HG03439 (cell line): ENCODE measurements around the gene TCAIM.
A peak's percentile ranks its signal among the peaks of the same experiment; 100 is the strongest.
"Not testable (repeated sequence)": the region's sequence is repeated elsewhere in the genome, so short reads cannot be mapped to it uniquely, and the experiment has no call there.

Source experiments
- ATAC-seq: cut with Tn5 transposase; IDR thresholded peaks from one replicate; pipeline ENCODE4 v1.9.1; 2021; ENCODE audit warnings: mild to moderate bottlenecking, moderate library complexity; ENCODE audit not compliant: unreplicated experiment

Gene TCAIM

GRCh38 chr3:44414517-44415090 lies 76.0 kb downstream of the TCAIM start:
- ATAC-seq = no peak

DNA sequence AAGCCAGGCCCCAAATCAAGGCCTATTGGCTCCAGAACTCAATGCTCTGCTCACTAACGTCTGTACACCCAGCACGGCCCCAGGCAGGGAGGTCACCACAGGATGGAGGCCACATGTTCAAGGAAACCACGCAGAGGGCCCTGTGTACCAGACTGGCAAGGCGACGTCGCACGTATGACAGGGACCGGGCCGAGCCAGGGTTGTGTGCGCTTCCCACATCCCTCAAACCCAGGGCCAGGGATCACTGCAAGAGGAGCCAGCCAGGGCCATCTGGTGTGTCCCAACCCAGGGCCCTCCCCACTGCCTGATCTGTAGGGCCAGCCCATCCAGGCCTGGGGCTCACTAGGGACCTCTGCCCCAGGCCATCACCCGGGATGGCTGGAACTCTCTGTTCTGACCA lies 76.9 kb downstream of the TCAIM start:
- ATAC-seq = no peak

DNA sequence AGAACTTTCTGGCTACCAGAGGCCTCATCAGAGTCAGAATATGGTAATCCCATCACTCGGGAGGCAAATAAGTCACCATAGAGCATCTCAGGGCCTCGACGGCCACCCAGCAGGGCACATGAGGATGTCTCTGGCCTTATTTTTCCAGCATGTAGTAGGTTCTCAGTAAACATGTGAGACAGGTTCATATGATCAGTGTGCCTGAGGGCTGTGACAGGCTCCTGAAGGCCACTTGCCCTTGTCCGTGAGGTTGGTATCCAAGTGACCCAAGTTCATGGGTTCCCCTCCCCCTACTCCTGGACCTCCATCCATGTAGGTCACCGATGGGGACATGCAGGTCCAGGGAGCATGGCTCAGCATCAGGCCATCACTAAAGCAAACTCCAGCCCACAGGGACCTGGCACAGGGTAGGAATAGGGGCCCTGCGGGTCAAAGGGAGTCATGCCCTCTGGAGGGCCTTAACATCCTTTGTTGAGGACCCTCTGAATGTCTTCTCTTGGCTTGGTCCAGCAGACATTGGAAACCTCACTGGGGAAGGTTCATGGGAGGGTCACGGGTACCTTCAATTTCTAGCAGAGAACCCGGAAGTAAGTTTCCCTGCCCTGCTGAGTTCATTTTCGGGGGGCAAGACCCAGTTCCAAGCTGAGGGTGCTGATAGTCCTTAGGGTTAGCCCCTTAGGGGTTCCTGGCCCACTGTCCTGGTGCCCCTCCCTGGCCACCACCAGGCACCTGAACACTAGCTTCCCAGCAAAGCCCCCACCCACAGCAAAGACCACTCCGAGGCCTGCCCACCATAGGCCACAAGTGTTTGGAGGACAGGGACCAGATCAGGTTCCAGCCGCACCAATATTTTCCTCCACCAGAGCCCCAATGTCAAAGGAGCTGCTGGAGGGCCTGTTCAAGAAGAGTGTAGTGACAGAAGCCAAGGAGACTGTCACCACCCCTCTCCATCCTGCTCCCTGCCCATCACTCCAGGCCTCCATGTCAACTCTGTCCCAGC lies 77.8 kb downstream of the TCAIM start:
- no peak for ATAC-seq

GRCh38 chr3:44418118-44418517 lies 79.6 kb downstream of the TCAIM start:
- ATAC-seq = not testable (repeated sequence)

- ATAC-seq = no peak
Observed at GRCh38 chr3:44418549-44418948, 80.0 kb downstream of the TCAIM start.

- no peak for ATAC-seq
Observed at GRCh38 chr3:44419116-44419922, 80.8 kb downstream of the TCAIM start.

GRCh38 chr3:44419923-44420650 lies 81.5 kb downstream of the TCAIM start:
- ATAC-seq = no peak

GRCh38 chr3:44420676-44421075 lies 82.1 kb downstream of the TCAIM start:
- ATAC-seq = no peak

GRCh38 chr3:44421280-44421679 lies 82.7 kb downstream of the TCAIM start:
- no peak for ATAC-seq

DNA sequence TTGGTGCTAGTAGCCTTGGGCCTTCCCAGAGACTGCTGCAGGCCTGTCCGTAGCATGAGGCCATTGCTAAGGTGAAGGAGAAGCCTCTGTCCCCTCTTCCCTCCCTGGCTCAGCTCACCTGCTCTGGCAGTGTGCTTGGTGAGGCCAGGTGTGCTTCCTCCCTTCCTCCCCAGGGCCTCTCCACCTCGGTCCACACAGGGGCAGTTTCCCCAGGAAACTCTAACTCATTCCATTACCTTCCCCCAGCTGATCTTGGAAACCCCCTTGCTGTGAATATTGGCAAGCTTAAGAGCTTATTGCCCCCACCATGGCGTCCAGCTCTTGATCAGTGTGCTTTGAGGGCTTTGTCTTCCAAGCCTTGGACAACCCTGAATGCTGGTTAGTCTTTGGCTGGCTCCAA lies 86.2 kb downstream of the TCAIM start:
- ATAC-seq = no peak

DNA sequence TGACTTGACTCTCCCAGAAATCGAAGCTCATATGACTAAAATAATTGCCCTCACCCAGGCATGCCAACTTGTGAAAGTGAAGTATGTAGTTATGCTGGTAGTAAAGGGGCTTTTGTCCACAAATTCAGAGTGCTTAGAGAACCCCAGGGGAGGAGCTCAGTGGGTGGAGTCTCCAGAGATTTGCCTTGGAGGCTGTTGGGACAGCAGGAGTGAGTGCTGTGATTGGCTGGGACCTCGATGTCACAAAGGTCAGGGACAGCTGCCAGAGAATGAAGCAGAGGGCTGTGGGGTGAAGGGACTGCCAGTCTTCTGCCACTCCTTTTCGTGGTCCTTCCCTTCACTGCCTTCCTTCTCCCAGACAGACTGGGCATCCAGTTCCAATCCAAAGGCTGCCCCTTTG lies 89.1 kb downstream of the TCAIM start:
- ATAC-seq = no peak

GRCh38 chr3:44428910-44429309 lies 90.3 kb downstream of the TCAIM start:
- ATAC-seq = no peak

GRCh38 chr3:44429459-44429858 lies 90.9 kb downstream of the TCAIM start:
- no peak for ATAC-seq

- ATAC-seq = no peak
Observed at GRCh38 chr3:44430466-44430865, 91.9 kb downstream of the TCAIM start.

GRCh38 chr3:44434834-44435510 lies 96.4 kb downstream of the TCAIM start:
- ATAC-seq = no peak

- no peak for ATAC-seq
Observed at GRCh38 chr3:44436181-44436580, 97.6 kb downstream of the TCAIM start.

DNA sequence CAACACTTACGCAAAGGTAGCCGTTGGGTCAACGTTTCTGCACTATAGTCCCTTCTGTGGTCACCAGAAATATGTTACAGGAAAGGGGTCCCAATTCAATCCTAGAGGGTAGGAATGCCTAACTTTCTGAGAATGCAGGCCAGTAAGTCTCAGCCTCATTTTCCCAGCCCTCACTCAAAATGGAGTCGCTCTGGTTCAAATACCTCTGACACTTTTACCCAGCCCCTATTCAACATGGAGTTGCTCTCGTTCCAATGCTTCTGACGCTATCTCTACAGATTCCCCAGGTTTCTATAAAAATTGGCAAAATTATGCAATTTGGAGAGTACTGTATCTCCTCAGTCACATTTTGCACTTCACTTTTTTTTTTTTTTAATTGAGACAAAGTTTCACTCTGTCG lies 99.2 kb downstream of the TCAIM start:
- no peak for ATAC-seq

DNA sequence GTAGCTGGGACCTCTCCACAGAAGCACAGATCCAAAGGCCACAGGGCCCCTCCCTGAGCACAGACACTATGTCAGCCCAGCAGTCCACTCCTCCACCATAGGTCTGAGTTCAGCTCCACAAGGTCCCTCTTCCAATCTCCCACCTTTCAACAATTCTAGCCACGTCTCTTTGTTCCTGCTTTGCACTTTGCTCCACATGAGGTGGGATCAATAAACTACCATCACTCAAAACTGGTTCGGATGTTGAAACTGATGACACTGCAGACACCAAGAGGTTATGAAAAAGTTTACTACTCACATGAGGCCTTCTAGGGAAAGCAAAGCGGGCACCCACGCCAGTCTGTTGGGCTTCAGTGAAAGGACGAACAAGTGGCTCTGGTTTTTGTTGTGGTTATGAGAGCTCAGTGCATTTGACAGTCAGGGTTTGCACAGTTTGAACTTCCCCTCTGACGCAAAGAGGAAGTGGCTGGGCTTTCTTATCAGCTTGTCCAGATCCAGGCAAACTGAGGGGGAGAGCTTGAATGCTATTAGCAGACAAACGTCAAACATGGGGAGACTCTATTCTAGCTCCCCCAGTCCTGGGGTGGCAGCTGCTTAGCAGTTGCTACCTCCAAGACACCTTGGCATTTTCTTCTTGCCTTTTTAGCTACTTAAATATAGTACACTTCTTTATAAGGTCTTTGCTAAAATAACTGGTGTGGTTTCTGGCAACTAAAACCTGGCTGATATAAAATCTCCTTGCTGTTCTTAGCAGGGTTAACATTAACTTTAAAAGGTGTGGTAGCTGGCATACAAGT lies 101.1 kb downstream of the TCAIM start:
- peak; percentile 80 for ATAC-seq

- ATAC-seq = no peak
Observed at GRCh38 chr3:44442596-44443309, 104.2 kb downstream of the TCAIM start.
